Keratinocyte (primary cell): ENCODE results near the gene BRF1. TPM values are rescaled to one million over a fixed set of nuclear protein-coding genes. Genes with fewer than 3 reads are reported as not detected.

ENCODE experiments used
- DNase-seq: peaks from one replicate; pipeline ENCODE4 v3.0.0-alpha.2; 2011; ENCODE audit warnings: low read depth, missing footprints, low spot score
- FAIRE-seq: peaks from 2 replicates; lab custom pipeline; 2011; peaks lifted over from hg19 to GRCh38; lab: Jason Lieb, UNC
- H2AFZ ChIP-seq: 2 replicates; pipeline ENCODE4 v1.6.0; 2012; ENCODE audit warnings: low read length, control low read depth, inconsistent platforms; ENCODE audit not compliant: control insufficient read depth
- H3K27ac ChIP-seq: 2 replicates; pipeline ENCODE4 v1.5.1; 2011; ENCODE audit warnings: low read length; ENCODE audit not compliant: control insufficient read depth, insufficient read depth
- H3K27me3 ChIP-seq: 3 replicates; pipeline ENCODE4 v1.6.0; 2011; ENCODE audit warnings: low read length; ENCODE audit not compliant: control insufficient read depth, insufficient read depth; ENCODE audit errors: extremely low read depth
- H3K36me3 ChIP-seq, 2 experiments: 2 replicates in 1 of 2; 3 replicates in 1 of 2; pipeline ENCODE4 v1.5.1; 2011; ENCODE audit warnings: low read length in 2 of 2, mild to moderate bottlenecking in 1 of 2; ENCODE audit not compliant: control insufficient read depth in 2 of 2, insufficient read depth in 2 of 2; ENCODE audit errors: extremely low read depth in 1 of 2
- H3K4me1 ChIP-seq: 3 replicates; pipeline ENCODE4 v1.5.1; 2011; ENCODE audit warnings: low read length; ENCODE audit not compliant: control insufficient read depth, insufficient read depth; ENCODE audit errors: extremely low read depth
- H3K4me2 ChIP-seq: 3 replicates; pipeline ENCODE4 v1.6.0; 2011; ENCODE audit warnings: low read depth, low read length; ENCODE audit not compliant: control insufficient read depth, insufficient read depth; ENCODE audit errors: extremely low read depth
- H3K4me3 ChIP-seq, 3 experiments: fragments of 200-600 bp in 1 of 3; sonication (generic) in 1 of 3; 2 replicates in 2 of 3; 3 replicates in 1 of 3; pipeline ENCODE4 v1.5.1; 2011 to 2016; ENCODE audit warnings: low read length in 3 of 3, mild to moderate bottlenecking in 3 of 3, control low read depth in 2 of 3, inconsistent platforms in 1 of 3, low read depth in 1 of 3, mixed read lengths in 1 of 3, mixed run types in 1 of 3, moderate library complexity in 1 of 3; ENCODE audit not compliant: control insufficient read depth in 2 of 3, insufficient read depth in 2 of 3; ENCODE audit errors: extremely low read depth in 1 of 3
- H3K79me2 ChIP-seq: 2 replicates; pipeline ENCODE4 v1.6.0; 2012; ENCODE audit warnings: low read length; ENCODE audit not compliant: control insufficient read depth, insufficient read depth
- H3K9ac ChIP-seq: 3 replicates; pipeline ENCODE4 v1.6.0; 2011; ENCODE audit warnings: low read length; ENCODE audit not compliant: control insufficient read depth, insufficient read depth; ENCODE audit errors: extremely low read depth
- H3K9me1 ChIP-seq: 3 replicates; pipeline ENCODE4 v1.6.0; 2011; ENCODE audit warnings: low read length; ENCODE audit not compliant: control insufficient read depth, insufficient read depth; ENCODE audit errors: extremely low read depth
- H3K9me3 ChIP-seq: 2 replicates; pipeline ENCODE4 v1.5.1; 2012; ENCODE audit warnings: low read depth, low read length; ENCODE audit not compliant: control insufficient read depth
- H4K20me1 ChIP-seq: 3 replicates; pipeline ENCODE4 v1.6.0; 2011; ENCODE audit warnings: low read length; ENCODE audit not compliant: control insufficient read depth, insufficient read depth; ENCODE audit errors: extremely low read depth
- EZH2 ChIP-seq: IDR thresholded peaks from one replicate; pipeline ENCODE4 v1.6.1; 2012; ENCODE audit warnings: inconsistent platforms, mild to moderate bottlenecking, low read length, moderate library complexity
- dilution Hi-C: fragments of 300-500 bp; cut with MboI; formaldehyde crosslinking; loops from one replicate; pipeline ENCODE4 v1.7.0; 2020; ENCODE audit warnings: low sequenced_read_pairs; ENCODE audit not compliant: extremely low pct_ligation_motif_present
- polyA plus RNA-seq, 5 experiments: library from polyadenylated mRNA; depleted of rRNA in 3 of 5; stranded (reverse) in 3 of 5; stranded (forward) in 1 of 5; unstranded in 1 of 5; fragments of >200 nt; gene quantifications; 1 replicate in 1 of 5; 2 replicates in 3 of 5; 3 replicates in 1 of 5; pipeline versions ENCODE4 v1.2.1 to v1.2.3, GENCODE V29; 2011 to 2012; ENCODE audit warnings: missing spikeins in 2 of 5, low read depth in 1 of 5, low replicate concordance in 1 of 5
- TF ChIP-seq, protein P1 (sequence below), 3 experiments: IDR thresholded peaks in 1 of 3; conservative IDR thresholded peaks in 1 of 3; optimal IDR thresholded peaks in 1 of 3; 2 replicates in 2 of 3; 3 replicates in 1 of 3; pipeline versions ENCODE3 to v1.5.1; 2011; ENCODE audit warnings: low read length in 3 of 3, mild to moderate bottlenecking in 3 of 3, moderate library complexity in 2 of 3, control low read depth in 1 of 3, inconsistent platforms in 1 of 3; ENCODE audit not compliant: insufficient read depth in 2 of 3; ENCODE audit errors: extremely low read depth in 1 of 3

BRF1 gene
- polyA plus RNA-seq, 1 donor (not counting 4 experiments of a cell fraction or from before 2014, with no cell fraction given) = 6.5 TPM

DNA sequence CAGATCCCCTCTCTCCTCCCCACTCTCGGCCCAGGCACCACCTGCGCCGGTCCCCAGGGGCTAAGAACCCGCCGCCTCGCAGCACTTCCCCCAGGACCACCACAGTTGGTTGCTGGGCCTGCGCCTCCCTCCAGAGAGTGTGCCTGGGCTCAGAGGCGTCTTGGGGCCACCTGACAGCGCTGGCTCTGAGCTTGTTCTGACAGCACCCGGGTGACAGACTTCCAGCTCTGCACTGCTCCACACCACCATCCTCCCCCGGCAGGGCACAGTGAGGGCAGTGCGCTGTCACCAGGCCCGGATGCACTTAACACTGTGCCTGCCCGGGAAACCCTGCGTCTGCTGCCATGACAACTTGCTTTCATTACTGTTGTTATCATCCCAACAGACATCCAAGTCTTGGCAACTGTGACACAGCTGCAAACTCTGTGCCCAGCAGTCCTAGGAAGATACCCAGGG is 6.6 kb downstream of the BRF1 start:
- H3K9ac ChIP-seq = no peak overlapping the region
- no peaks in the 10 kb centered on the region for H3K9me1 ChIP-seq
- no peak overlapping the region for H3K27ac ChIP-seq
- dilution Hi-C loops = no loop called here
- DNase-seq = no peak
- H3K4me2 ChIP-seq = no peak overlapping the region
- H3K4me3 ChIP-seq = no peak overlapping the region
- no peaks in the 10 kb centered on the region for H4K20me1 ChIP-seq
- no peaks in the 10 kb centered on the region for H3K4me1 ChIP-seq
- H2AFZ ChIP-seq = no peak overlapping the region
- H3K79me2 ChIP-seq = peaks cover 71% of the 10 kb centered on the region
- TF ChIP-seq, protein P1, sequence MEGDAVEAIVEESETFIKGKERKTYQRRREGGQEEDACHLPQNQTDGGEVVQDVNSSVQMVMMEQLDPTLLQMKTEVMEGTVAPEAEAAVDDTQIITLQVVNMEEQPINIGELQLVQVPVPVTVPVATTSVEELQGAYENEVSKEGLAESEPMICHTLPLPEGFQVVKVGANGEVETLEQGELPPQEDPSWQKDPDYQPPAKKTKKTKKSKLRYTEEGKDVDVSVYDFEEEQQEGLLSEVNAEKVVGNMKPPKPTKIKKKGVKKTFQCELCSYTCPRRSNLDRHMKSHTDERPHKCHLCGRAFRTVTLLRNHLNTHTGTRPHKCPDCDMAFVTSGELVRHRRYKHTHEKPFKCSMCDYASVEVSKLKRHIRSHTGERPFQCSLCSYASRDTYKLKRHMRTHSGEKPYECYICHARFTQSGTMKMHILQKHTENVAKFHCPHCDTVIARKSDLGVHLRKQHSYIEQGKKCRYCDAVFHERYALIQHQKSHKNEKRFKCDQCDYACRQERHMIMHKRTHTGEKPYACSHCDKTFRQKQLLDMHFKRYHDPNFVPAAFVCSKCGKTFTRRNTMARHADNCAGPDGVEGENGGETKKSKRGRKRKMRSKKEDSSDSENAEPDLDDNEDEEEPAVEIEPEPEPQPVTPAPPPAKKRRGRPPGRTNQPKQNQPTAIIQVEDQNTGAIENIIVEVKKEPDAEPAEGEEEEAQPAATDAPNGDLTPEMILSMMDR (optimal IDR thresholded peaks at IDR 0.05 in 1 of 3, IDR thresholded peaks at IDR 0.05 in 1 of 3, conservative IDR thresholded peaks at IDR 0.05 in 1 of 3; ENCODE audit: extremely low read depth in 1 of 3, insufficient read depth in 2 of 3, low read length in 3 of 3) = no peak
- no peak for TF ChIP-seq EZH2
- no peak for FAIRE-seq
- H3K9me3 ChIP-seq = no peaks in the 10 kb centered on the region
- H3K36me3 ChIP-seq = no peaks in the 10 kb centered on the region
- no peaks in the 10 kb centered on the region for H3K27me3 ChIP-seq

DNA sequence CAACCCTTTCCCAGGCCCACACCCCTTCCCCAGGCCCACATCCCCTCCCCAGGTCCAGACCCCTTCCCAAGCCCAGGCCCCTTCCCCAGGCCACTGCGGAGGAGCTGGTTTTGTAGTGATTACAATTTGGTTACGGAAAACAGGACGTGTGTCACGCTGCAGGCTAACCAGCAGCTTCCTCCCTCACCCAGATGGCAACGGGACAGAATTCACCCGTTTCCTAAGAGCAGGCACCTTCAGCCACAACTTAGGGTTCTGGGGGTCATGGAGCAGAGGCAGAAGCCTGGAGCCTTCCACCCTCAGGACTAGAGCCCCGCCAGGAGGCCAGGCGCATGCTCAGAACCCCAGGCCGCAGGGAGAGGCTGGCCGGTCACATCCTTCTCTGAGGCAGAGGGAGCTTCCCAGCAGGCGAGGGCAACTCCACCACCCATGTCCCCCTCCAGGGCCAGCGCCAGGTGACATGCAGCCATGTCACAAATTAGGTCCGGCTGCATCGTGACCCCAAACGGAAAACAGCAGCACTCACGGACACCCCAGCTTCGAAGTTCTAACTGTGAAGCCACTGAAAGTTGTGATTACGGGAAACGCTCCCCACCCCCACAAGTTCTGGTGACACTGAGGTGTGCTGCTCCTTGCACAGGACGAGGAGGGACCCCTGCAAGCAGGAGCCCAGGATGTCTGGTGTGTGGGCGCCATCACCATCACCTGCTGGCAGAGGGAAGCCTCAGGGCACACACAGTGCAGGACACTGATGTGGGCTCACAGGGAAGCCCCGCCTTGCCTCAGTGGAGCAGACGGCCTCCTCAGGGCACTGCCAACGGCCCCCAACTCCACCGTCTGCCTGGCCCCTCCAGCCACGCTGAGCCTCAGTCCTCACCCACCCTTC is 7.7 kb downstream of the BRF1 start:
- Histone ChIP-seq H3K4me1 (no peaks in the 10 kb centered on the region), H3K4me3 (no peak overlapping the region), H3K9me1 (no peaks in the 10 kb centered on the region), H3K27ac (no peak overlapping the region), H3K27me3 (no peaks in the 10 kb centered on the region), H3K36me3 (no peaks in the 10 kb centered on the region), H2AFZ (no peak overlapping the region), H4K20me1 (no peaks in the 10 kb centered on the region), H3K4me2 (no peak overlapping the region), H3K9ac (no peak overlapping the region), H3K79me2 (peaks cover 62% of the 10 kb centered on the region), H3K9me3 (no peaks in the 10 kb centered on the region)
- dilution Hi-C loops = no loop called here
- TF ChIP-seq, protein P1 (optimal IDR thresholded peaks at IDR 0.05 in 1 of 3, IDR thresholded peaks at IDR 0.05 in 1 of 3, conservative IDR thresholded peaks at IDR 0.05 in 1 of 3; ENCODE audit: extremely low read depth in 1 of 3, insufficient read depth in 2 of 3, low read length in 3 of 3) = no peak
- no peak for TF ChIP-seq EZH2
- no peak for FAIRE-seq
- DNase-seq = no peak
